ENCODE results near the gene RBP5.

Gene RBP5

GRCh38 chr12:7146906-7147305 is 18.2 kb upstream of the RBP5 start:
- DNase-seq (ENCODE audit: low read depth), result no peak
- H3K4me3 ChIP-seq (ENCODE audit: low read length), result no peak overlapping the region
- no peak for TF ChIP-seq CTCF (conservative IDR thresholded peaks at IDR 0.05; ENCODE audit: low read length)

- TF ChIP-seq CTCF (conservative IDR thresholded peaks at IDR 0.05; ENCODE audit: low read length), result no peak
- DNase-seq (ENCODE audit: low read depth), result no peak
- H3K4me3 ChIP-seq (ENCODE audit: low read length), result no peak overlapping the region
Measured at GRCh38 chr12:7146228-7146627, 17.5 kb upstream of the RBP5 start.

DNA sequence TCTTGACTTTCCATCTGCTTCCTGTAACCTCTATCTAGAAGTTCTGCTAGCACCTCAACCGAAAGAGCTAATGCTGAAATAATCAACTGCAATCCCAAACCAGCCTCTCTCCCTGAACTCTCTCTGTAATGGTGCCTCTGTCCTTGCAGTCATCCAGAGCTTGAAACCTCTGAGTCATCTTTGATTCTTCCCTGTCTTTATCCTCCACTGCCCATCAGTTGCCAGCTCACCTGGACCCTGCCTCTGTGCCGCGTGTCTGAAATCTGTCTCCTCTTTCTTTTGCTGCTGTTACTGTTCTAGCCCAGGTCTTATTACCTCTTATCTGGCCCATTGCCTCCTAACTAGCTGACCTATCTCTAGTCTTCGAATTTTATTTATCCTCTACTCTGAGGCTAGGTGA is 17.0 kb upstream of the RBP5 start:
- DNase-seq (ENCODE audit: low read depth), result no peak
- no peak overlapping the region for H3K4me3 ChIP-seq (ENCODE audit: low read length)
- TF ChIP-seq CTCF (conservative IDR thresholded peaks at IDR 0.05; ENCODE audit: low read length), result no peak

GRCh38 chr12:7144414-7145120 is 15.9 kb upstream of the RBP5 start:
- DNase-seq (ENCODE audit: low read depth), result peak; percentile 49
- H3K4me3 ChIP-seq (ENCODE audit: low read length), result no peak overlapping the region
- peak; percentile 56 for TF ChIP-seq CTCF (conservative IDR thresholded peaks at IDR 0.05; ENCODE audit: low read length)

DNA sequence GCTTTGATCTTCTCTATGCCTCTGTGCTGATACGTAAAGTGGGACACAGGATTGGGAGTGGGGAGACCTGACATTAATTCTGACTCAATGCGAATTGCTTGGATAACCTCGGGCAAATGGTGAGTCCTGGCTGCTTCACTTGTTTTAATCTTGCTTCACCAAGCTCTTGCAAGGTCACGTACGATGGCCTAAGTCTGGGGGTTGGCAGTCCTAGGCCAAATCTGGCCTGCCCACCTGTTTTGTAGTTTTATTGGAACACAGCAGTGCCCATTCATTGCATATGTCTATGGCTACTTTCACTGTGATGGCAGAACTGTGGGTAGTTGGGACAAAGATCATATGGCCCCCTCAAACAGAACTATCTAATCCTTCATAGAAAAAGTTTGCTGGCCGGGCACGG is 14.9 kb upstream of the RBP5 start:
- DNase-seq (ENCODE audit: low read depth), result no peak
- TF ChIP-seq CTCF (conservative IDR thresholded peaks at IDR 0.05; ENCODE audit: low read length), result no peak
- H3K4me3 ChIP-seq (ENCODE audit: low read length), result no peak overlapping the region

- no peak for DNase-seq (ENCODE audit: low read depth)
- no peak for TF ChIP-seq CTCF (conservative IDR thresholded peaks at IDR 0.05; ENCODE audit: low read length)
Measured at GRCh38 chr12:7142809-7143465, 14.2 kb upstream of the RBP5 start.

DNA sequence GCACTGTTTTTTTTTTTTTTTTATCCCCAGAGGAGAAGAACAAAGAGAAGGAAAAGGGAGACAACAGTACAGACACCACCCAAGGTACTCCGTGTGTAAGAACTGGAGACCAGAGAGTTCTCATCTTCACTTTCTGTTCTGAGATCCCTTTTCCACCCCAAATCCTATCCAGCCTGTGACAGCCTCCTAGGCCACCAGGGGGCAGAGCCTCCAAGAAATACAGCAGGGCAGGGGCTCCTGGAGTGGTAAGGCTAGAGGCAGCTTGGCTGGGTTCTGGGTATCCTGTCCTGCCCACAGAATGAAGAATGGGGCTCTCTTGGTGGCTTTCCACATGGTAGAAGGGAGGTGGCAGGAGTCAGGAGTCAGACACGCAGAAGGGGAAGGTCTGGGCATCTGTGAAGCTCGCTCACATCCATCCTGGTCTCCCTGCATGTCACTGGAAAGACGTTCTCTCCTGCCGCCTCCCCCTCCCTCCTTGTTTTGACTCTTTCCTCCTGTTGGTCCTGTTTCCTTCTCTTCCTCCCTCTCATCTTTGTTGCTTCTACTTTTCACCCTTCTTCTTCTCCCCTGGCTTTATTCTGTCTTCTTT is 13.5 kb upstream of the RBP5 start:
- TF ChIP-seq CTCF (conservative IDR thresholded peaks at IDR 0.05; ENCODE audit: low read length), result peak; percentile 82
- peak; percentile 32 for DNase-seq (ENCODE audit: low read depth)
- no peak overlapping the region for H3K4me3 ChIP-seq (ENCODE audit: low read length)

More at GRCh38 chr12:7142809-7143465, 14.2 kb upstream of the RBP5 start:
- H3K4me3 ChIP-seq (ENCODE audit: low read length), result no peak overlapping the region
